ENCODE data around the gene SEMA5B. TPM values are rescaled to one million over a fixed set of nuclear protein-coding genes. Genes with fewer than 3 reads are reported as not detected.

The SEMA5B gene
- total and polyA plus RNA-seq, 12 donors = 1.3 to 12.7 (median 7.4) TPM

- Histone ChIP-seq H3K9me3 (no peaks in the 10 kb centered on the region), H3K27ac (no peak overlapping the region), H3K4me1 (peaks cover 0 to 3% (median 0%) of the 10 kb centered on the region in 9 donors), H3K36me3 (peaks cover 0 to 38% (median 10%) of the 10 kb centered on the region in 9 donors), H3K27me3 (no peaks in the 10 kb centered on the region), H3K4me3 (no peak overlapping the region)
- no peak for TF ChIP-seq CTCF (IDR thresholded peaks at IDR 0.05)
- ATAC-seq (no peak), DNase-seq (no peak)
- intact Hi-C loops (cut with DNase I) = no loop called here
- 95 to 97% methylated on average over 4 of the region's 4 CpGs for WGBS, 2 donors
Observed at GRCh38 chr3:122880173-122880572, 147.4 kb downstream of the SEMA5B start.

- H3K4me3 ChIP-seq = no peak overlapping the region
- ATAC-seq (no peak), DNase-seq (no peak)
- no peak for TF ChIP-seq CTCF (IDR thresholded peaks at IDR 0.05)
- no peak overlapping the region for H3K27ac ChIP-seq
- H3K36me3 ChIP-seq = peaks cover 0 to 50% (median 10%) of the 10 kb centered on the region in 9 donors
- no peaks in the 10 kb centered on the region for H3K9me3 ChIP-seq
- intact Hi-C loops (cut with DNase I) = no loop called here
- no peaks in the 10 kb centered on the region for H3K27me3 ChIP-seq
- H3K4me1 ChIP-seq = peaks cover 0 to 3% (median 0%) of the 10 kb centered on the region in 9 donors
Observed at GRCh38 chr3:122875547-122876127, 151.9 kb downstream of the SEMA5B start.

GRCh38 chr3:122873741-122874515 lies 153.6 kb downstream of the SEMA5B start:
- no peaks in the 10 kb centered on the region for H3K9me3 ChIP-seq
- intact Hi-C loops (cut with DNase I) = no loop called here
- 95 to 96% methylated on average over 9 of the region's 9 CpGs for WGBS, 2 donors
- TF ChIP-seq CTCF (IDR thresholded peaks at IDR 0.05) = no peak
- DNase-seq = no peak
- peaks cover 0 to 43% (median 0%) of the 10 kb centered on the region in 9 donors for H3K36me3 ChIP-seq
- H3K27ac ChIP-seq = no peak overlapping the region
- H3K27me3 ChIP-seq = no peaks in the 10 kb centered on the region
- peaks cover 0 to 3% (median 0%) of the 10 kb centered on the region in 9 donors for H3K4me1 ChIP-seq
- no peak for ATAC-seq
- H3K4me3 ChIP-seq = no peak overlapping the region

GRCh38 chr3:122868322-122868721 lies 159.2 kb downstream of the SEMA5B start:
- H3K27ac ChIP-seq = no peak overlapping the region
- H3K36me3 ChIP-seq = peaks cover 0 to 64% (median 7%) of the 10 kb centered on the region in 9 donors
- no peaks in the 10 kb centered on the region for H3K27me3 ChIP-seq
- no peaks in the 10 kb centered on the region for H3K9me3 ChIP-seq
- intact Hi-C loops (cut with DNase I) = no loop called here
- DNase-seq (no peak), ATAC-seq (no peak)
- no peaks in the 10 kb centered on the region for H3K4me1 ChIP-seq
- TF ChIP-seq CTCF (IDR thresholded peaks at IDR 0.05) = no peak
- no peak overlapping the region for H3K4me3 ChIP-seq
